H9 (cell line): ENCODE results near the gene CTSA. TPM values are rescaled to one million over a fixed set of nuclear protein-coding genes. Genes with fewer than 3 reads are reported as not detected.

Source experiments
- DNase-seq: peaks from one replicate; pipeline ENCODE4 v3.0.0-alpha.2; 2017
- H2AFZ ChIP-seq: one replicate; pipeline ENCODE4 v1.6.1; 2013; ENCODE audit warnings: mild to moderate bottlenecking, low read length, control low read depth, moderate library complexity
- H2AK5ac ChIP-seq: 2 replicates; pipeline ENCODE4 v1.6.1; 2013; ENCODE audit warnings: low read length, control low read depth, mixed read lengths; ENCODE audit not compliant: insufficient read length
- H2BK120ac ChIP-seq: one replicate; pipeline ENCODE4 v1.6.1; 2013; ENCODE audit warnings: low read depth, mild to moderate bottlenecking, low read length, control low read depth, inconsistent platforms; ENCODE audit not compliant: poor library complexity, severe bottlenecking
- H2BK12ac ChIP-seq: 2 replicates; pipeline ENCODE4 v1.6.1; 2013; ENCODE audit warnings: low read length, control low read depth, mixed read lengths, low read depth; ENCODE audit not compliant: insufficient read length
- H2BK15ac ChIP-seq: 2 replicates; pipeline ENCODE4 v1.6.1; 2013; ENCODE audit warnings: low read depth, low read length, control low read depth
- H2BK20ac ChIP-seq: one replicate; pipeline ENCODE4 v1.6.1; 2013; ENCODE audit warnings: low read depth, mild to moderate bottlenecking, low read length, control low read depth, inconsistent platforms; ENCODE audit not compliant: poor library complexity, severe bottlenecking
- H2BK5ac ChIP-seq: 2 replicates; pipeline ENCODE4 v1.6.1; 2013; ENCODE audit warnings: low read length, control low read depth, mixed read lengths; ENCODE audit not compliant: insufficient read length
- H3K14ac ChIP-seq: 2 replicates; pipeline ENCODE4 v1.6.1; 2013; ENCODE audit warnings: low read length, control low read depth; ENCODE audit not compliant: insufficient read depth
- H3K18ac ChIP-seq: 2 replicates; pipeline ENCODE4 v1.6.1; 2013; ENCODE audit warnings: low read depth, mild to moderate bottlenecking, mixed read lengths, low read length, control low read depth; ENCODE audit not compliant: insufficient read length
- H3K23ac ChIP-seq: 2 replicates; pipeline ENCODE4 v1.6.1; 2013; ENCODE audit warnings: low read length, control low read depth, mixed read lengths, low read depth; ENCODE audit not compliant: insufficient read length
- H3K23me2 ChIP-seq: 2 replicates; pipeline ENCODE4 v1.6.1; 2013; ENCODE audit warnings: low read depth, mild to moderate bottlenecking, mixed read lengths, low read length, control low read depth; ENCODE audit not compliant: insufficient read length, poor library complexity, severe bottlenecking
- H3K27ac ChIP-seq: 2 replicates; pipeline ENCODE4 v1.5.1; 2013; ENCODE audit warnings: low read length, control low read depth, mixed read lengths, low read depth; ENCODE audit not compliant: insufficient read length
- H3K27me3 ChIP-seq: 2 replicates; pipeline ENCODE4 v1.6.1; 2013; ENCODE audit warnings: low read length, control low read depth, inconsistent platforms; ENCODE audit not compliant: insufficient read depth
- H3K4ac ChIP-seq: 2 replicates; pipeline ENCODE4 v1.6.1; 2013; ENCODE audit warnings: low read depth, mild to moderate bottlenecking, control low read depth, inconsistent platforms, low read length, moderate library complexity
- H3K4me1 ChIP-seq: 2 replicates; pipeline ENCODE4 v1.6.1; 2013; ENCODE audit warnings: low read length, control low read depth, inconsistent platforms; ENCODE audit not compliant: insufficient read depth
- H3K4me2 ChIP-seq: 2 replicates; pipeline ENCODE4 v1.6.1; 2013; ENCODE audit warnings: low read length, control low read depth, mixed read lengths; ENCODE audit not compliant: insufficient read length, insufficient read depth
- H3K56ac ChIP-seq: 2 replicates; pipeline ENCODE4 v1.6.1; 2013; ENCODE audit warnings: low read depth, mild to moderate bottlenecking, mixed read lengths, low read length, control low read depth; ENCODE audit not compliant: insufficient read length
- H3K79me1 ChIP-seq: 2 replicates; pipeline ENCODE4 v1.6.1; 2013; ENCODE audit warnings: low read depth, mild to moderate bottlenecking, moderate library complexity, low read length, control low read depth, inconsistent platforms; ENCODE audit not compliant: insufficient read depth, poor library complexity, severe bottlenecking
- H3K79me2 ChIP-seq: 2 replicates; pipeline ENCODE4 v1.6.1; 2013; ENCODE audit warnings: low read length, control low read depth, inconsistent platforms; ENCODE audit not compliant: insufficient read depth
- H3K9ac ChIP-seq: 2 replicates; pipeline ENCODE4 v1.6.1; 2013; ENCODE audit warnings: low read length, control low read depth, mixed read lengths; ENCODE audit not compliant: insufficient read length; ENCODE audit errors: extremely low read depth
- H3K9me3 ChIP-seq: one replicate; pipeline ENCODE4 v1.6.1; 2013; ENCODE audit warnings: low read depth, low read length, inconsistent platforms; ENCODE audit not compliant: control insufficient read depth
- H3T11ph ChIP-seq: one replicate; pipeline ENCODE4 v1.6.1; 2013; ENCODE audit warnings: mild to moderate bottlenecking, low read length, control low read depth, inconsistent platforms
- H4K20me1 ChIP-seq: one replicate; pipeline ENCODE4 v1.6.1; 2013; ENCODE audit not compliant: control insufficient read depth, insufficient read length, insufficient read depth
- H4K5ac ChIP-seq: 2 replicates; pipeline ENCODE4 v1.6.1; 2013; ENCODE audit warnings: low read depth, mild to moderate bottlenecking, mixed read lengths, low read length, control low read depth; ENCODE audit not compliant: insufficient read length
- H4K8ac ChIP-seq: replicated peaks from 2 replicates; pipeline ENCODE4 v1.6.1; 2013; ENCODE audit warnings: low read length, control low read depth, mixed read lengths, low read depth; ENCODE audit not compliant: insufficient read length
- H4K91ac ChIP-seq: 2 replicates; pipeline ENCODE4 v1.6.1; 2013; ENCODE audit warnings: low read depth, mild to moderate bottlenecking, moderate library complexity, mixed read lengths, low read length, control low read depth; ENCODE audit not compliant: insufficient read length
- H3K27ac Mint-ChIP-seq, 3 experiments: 2 replicates in 2 of 3; 3 replicates in 1 of 3; pipeline ENCODE4 v1.8.0; 2020 to 2021; ENCODE audit warnings: mixed read lengths in 3 of 3, mild to moderate bottlenecking in 1 of 3, moderate library complexity in 1 of 3
- H3K27me3 Mint-ChIP-seq: 2 replicates; pipeline ENCODE4 v1.8.0; 2021; ENCODE audit warnings: low read depth, mild to moderate bottlenecking, moderate library complexity, mixed read lengths
- H3K36me3 Mint-ChIP-seq, 3 experiments: 2 replicates in 2 of 3; 3 replicates in 1 of 3; pipeline ENCODE4 v1.8.0; 2020 to 2021; ENCODE audit warnings: low read depth in 3 of 3, mixed read lengths in 3 of 3; ENCODE audit not compliant: insufficient read depth in 1 of 3
- H3K4me1 Mint-ChIP-seq, 2 experiments: 2 replicates each; pipeline ENCODE4 v1.8.0; 2020; ENCODE audit warnings: mixed read lengths in 2 of 2
- H3K4me3 Mint-ChIP-seq, 2 experiments: 2 replicates in 1 of 2; 3 replicates in 1 of 2; pipeline ENCODE4 v1.8.0; 2020 to 2021; ENCODE audit warnings: mild to moderate bottlenecking in 2 of 2, mixed read lengths in 2 of 2, moderate library complexity in 1 of 2
- H3K9me3 Mint-ChIP-seq, 2 experiments: 2 replicates in 1 of 2; 3 replicates in 1 of 2; pipeline ENCODE4 v1.8.0; 2020; ENCODE audit warnings: mild to moderate bottlenecking in 2 of 2, mixed read lengths in 2 of 2, moderate library complexity in 1 of 2
- WGBS: extraction: QIAGEN DNeasy Blood & Tissue Kit; methylation state at CpG from one replicate; pipeline ENCODE4 v1.1.7; 2013; ENCODE audit warnings: missing lambda C conversion rate, low lambda C conversion rate, mixed read lengths; ENCODE audit not compliant: insufficient read length; ENCODE audit errors: extremely low coverage; 5-methylcytosine and 5-hydroxymethylcytosine counted together
- total RNA-seq: library from RNA; stranded (reverse); gene quantifications from 2 replicates; pipeline ENCODE4 v1.2.1, GENCODE V29; 2021
- TF ChIP-seq, protein P1 (sequence below): fragments of 200-600 bp; sonication (generic); conservative IDR thresholded peaks from 3 replicates; pipeline ENCODE4 v1.8.0; 2021; ENCODE audit warnings: antibody characterized with exemption, mild to moderate bottlenecking

Gene CTSA
- total RNA-seq, 1 experiment from 2014 or later: 64.4 TPM

DNA sequence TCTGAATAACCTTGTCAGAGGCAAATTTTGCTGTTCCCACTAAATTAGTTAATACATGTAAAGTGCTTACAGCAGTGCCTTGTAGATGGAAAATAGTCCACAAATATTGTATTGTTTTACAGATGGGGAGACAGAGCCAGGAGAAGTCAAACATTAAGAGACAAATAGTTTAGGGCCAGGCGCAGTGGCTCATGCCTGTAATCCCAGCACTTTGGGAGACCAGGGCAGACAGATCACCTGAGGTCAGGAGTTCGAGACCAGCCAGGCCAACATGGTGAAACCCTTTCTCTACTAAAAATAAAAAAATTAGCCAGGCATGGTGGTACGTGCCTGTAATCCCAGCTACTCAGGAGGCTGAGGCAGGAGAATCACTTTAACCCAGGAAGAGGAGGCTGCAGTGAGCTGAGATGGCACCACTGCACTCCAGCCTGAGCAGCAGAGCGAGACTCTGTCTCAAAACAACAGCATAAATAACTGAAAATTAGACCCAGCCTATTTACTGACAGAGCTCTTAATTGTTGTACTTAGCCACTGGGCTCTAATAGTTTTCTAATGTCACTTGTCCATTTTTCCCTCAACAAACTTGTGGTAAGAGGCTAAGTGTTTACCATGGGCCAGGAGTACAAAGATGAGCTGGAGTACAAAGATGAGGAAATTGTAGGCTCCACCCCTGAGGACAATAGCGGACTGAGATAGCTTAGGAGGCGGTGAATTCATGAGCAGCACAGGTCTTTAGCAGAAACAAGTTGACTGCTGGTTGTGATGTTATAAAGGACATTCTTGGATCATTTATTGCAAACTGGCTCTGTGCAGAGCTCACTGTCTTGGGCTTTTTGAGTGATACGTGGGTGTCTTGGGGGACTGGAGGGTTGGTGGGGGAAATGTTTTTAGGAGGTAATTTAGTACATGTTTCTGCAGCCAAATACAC is 27.3 kb upstream of the CTSA start:
- H3K79me1 ChIP-seq: no peaks in the 10 kb centered on the region
- H3K4me1 ChIP-seq: peaks cover 2% of the 10 kb centered on the region; the same call in 1 of the 2 replicates
- H3K56ac ChIP-seq: no peak overlapping the region
- DNase-seq: no peak
- no peak overlapping the region for H4K91ac ChIP-seq
- H2BK5ac ChIP-seq: no peak overlapping the region
- no peak overlapping the region for H3T11ph ChIP-seq
- Mint-ChIP-seq H3K36me3 (peaks cover 0 to 7% (median 0%) of the 10 kb centered on the region in 3 experiments; a peak in 2 of 7 replicates), H3K27me3 (no peaks in the 10 kb centered on the region), H3K4me1 (peaks cover 7% of the 10 kb centered on the region in 2 experiments), H3K4me3 (no peak overlapping the region), H3K27ac (peak overlapping the region; percentile 62 to 67 (median 62); a peak in 4 of 7 replicates), H3K9me3 (no peaks in the 10 kb centered on the region)
- H3K4me2 ChIP-seq: no peak overlapping the region
- H2BK20ac ChIP-seq: no peak overlapping the region
- H3K14ac ChIP-seq: no peak overlapping the region
- H2AFZ ChIP-seq: no peak overlapping the region
- H2AK5ac ChIP-seq: no peak overlapping the region
- H2BK120ac ChIP-seq: no peak overlapping the region
- no peak overlapping the region for H4K8ac ChIP-seq
- H2BK15ac ChIP-seq: no peak overlapping the region
- WGBS: no CpG with 5 or more reads among the region's 7 CpGs
- H2BK12ac ChIP-seq: no peak overlapping the region
- H3K23ac ChIP-seq: no peak overlapping the region
- no peak overlapping the region for H4K5ac ChIP-seq
- no peaks in the 10 kb centered on the region for H3K23me2 ChIP-seq
- TF ChIP-seq, protein P1, sequence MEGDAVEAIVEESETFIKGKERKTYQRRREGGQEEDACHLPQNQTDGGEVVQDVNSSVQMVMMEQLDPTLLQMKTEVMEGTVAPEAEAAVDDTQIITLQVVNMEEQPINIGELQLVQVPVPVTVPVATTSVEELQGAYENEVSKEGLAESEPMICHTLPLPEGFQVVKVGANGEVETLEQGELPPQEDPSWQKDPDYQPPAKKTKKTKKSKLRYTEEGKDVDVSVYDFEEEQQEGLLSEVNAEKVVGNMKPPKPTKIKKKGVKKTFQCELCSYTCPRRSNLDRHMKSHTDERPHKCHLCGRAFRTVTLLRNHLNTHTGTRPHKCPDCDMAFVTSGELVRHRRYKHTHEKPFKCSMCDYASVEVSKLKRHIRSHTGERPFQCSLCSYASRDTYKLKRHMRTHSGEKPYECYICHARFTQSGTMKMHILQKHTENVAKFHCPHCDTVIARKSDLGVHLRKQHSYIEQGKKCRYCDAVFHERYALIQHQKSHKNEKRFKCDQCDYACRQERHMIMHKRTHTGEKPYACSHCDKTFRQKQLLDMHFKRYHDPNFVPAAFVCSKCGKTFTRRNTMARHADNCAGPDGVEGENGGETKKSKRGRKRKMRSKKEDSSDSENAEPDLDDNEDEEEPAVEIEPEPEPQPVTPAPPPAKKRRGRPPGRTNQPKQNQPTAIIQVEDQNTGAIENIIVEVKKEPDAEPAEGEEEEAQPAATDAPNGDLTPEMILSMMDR: no peak
- no peak overlapping the region for H3K9ac ChIP-seq
- H3K27me3 ChIP-seq: no peaks in the 10 kb centered on the region
- no peaks in the 10 kb centered on the region for H3K9me3 ChIP-seq
- no peak overlapping the region for H3K27ac ChIP-seq
- H3K79me2 ChIP-seq: no peaks in the 10 kb centered on the region
- no peaks in the 10 kb centered on the region for H4K20me1 ChIP-seq
- H3K4ac ChIP-seq: no peak overlapping the region
- H3K18ac ChIP-seq: no peak overlapping the region
